ENCODE measurements around the gene UVRAG. TPM values are rescaled to one million over a fixed set of nuclear protein-coding genes. Genes with fewer than 3 reads are reported as not detected.

Gene UVRAG
- total and polyA plus RNA-seq, 9 donors = 10.1 to 26.7 (median 19.2) TPM

GRCh38 chr11:75894036-75894585 is 79.1 kb downstream of the UVRAG start:
- no peak for DNase-seq
- intact Hi-C loops (cut with DNase I) = loop anchor here (5.0 to 10.0 kb wide), 2 partner anchors 421 to 558 kb away; no protein-coding TSS in a partner anchor
- no peaks in the 10 kb centered on the region for H3K4me1 ChIP-seq (ENCODE audit: insufficient read depth)
- no peaks in the 10 kb centered on the region for H3K27me3 ChIP-seq
- whole genome bisulfite sequencing, 3 donors = 74 to 80% (median 78%) methylated on average over 3 of the region's 3 CpGs
- TF ChIP-seq POLR2A (IDR thresholded peaks at IDR 0.05) = no peak
- no peak for TF ChIP-seq CTCF (IDR thresholded peaks at IDR 0.05)
- no peak for TF ChIP-seq EP300 (IDR thresholded peaks at IDR 0.05)
- no peak overlapping the region for H3K27ac ChIP-seq
- no peaks in the 10 kb centered on the region for H3K36me3 ChIP-seq
- no peak overlapping the region for H3K4me3 ChIP-seq
- no peaks in the 10 kb centered on the region for H3K9me3 ChIP-seq

- DNase-seq = no peak
- Histone ChIP-seq H3K4me1 (ENCODE audit: insufficient read depth) (peaks cover 2% of the 10 kb centered on the region), H3K36me3 (no peaks in the 10 kb centered on the region), H3K27me3 (no peaks in the 10 kb centered on the region), H3K9me3 (no peaks in the 10 kb centered on the region), H3K27ac (no peak overlapping the region), H3K4me3 (no peak overlapping the region)
- intact Hi-C loops (cut with DNase I) = loop anchor here (2.0 to 10.0 kb wide), 4 partner anchors 255 to 420 kb away; no protein-coding TSS in a partner anchor
- WGBS, 3 donors = 22 to 24% (median 23%) methylated on average over 4 of the region's 4 CpGs
- TF ChIP-seq CTCF (IDR thresholded peaks at IDR 0.05) = peak; percentile 47 to 69 (median 52)
- TF ChIP-seq POLR2A (IDR thresholded peaks at IDR 0.05) = no peak
- no peak for TF ChIP-seq EP300 (IDR thresholded peaks at IDR 0.05)
Measured at GRCh38 chr11:75896843-75897419, 81.9 kb downstream of the UVRAG start.

- no peaks in the 10 kb centered on the region for H3K36me3 ChIP-seq
- intact Hi-C loops (cut with DNase I) = loop anchor here (5.0 to 10.0 kb wide), 3 partner anchors 253 to 418 kb away; no protein-coding TSS in a partner anchor
- TF ChIP-seq POLR2A (IDR thresholded peaks at IDR 0.05) (no peak), CTCF (IDR thresholded peaks at IDR 0.05) (no peak), EP300 (IDR thresholded peaks at IDR 0.05) (no peak)
Measured at GRCh38 chr11:75898871-75899270, 83.9 kb downstream of the UVRAG start.

GRCh38 chr11:75899806-75900205 is 84.8 kb downstream of the UVRAG start:
- H3K36me3 ChIP-seq = no peaks in the 10 kb centered on the region
- intact Hi-C loops (cut with DNase I) = loop anchor here (5.0 to 10.0 kb wide), 3 partner anchors 252 to 417 kb away; no protein-coding TSS in a partner anchor
- peaks cover 2% of the 10 kb centered on the region for H3K4me1 ChIP-seq (ENCODE audit: insufficient read depth)
- no peaks in the 10 kb centered on the region for H3K27me3 ChIP-seq
- H3K9me3 ChIP-seq = no peaks in the 10 kb centered on the region
- no peak overlapping the region for H3K4me3 ChIP-seq
- no peak overlapping the region for H3K27ac ChIP-seq
- no peak for DNase-seq
- TF ChIP-seq CTCF (IDR thresholded peaks at IDR 0.05) = no peak
- WGBS, 3 donors = 7 to 24% (median 9%) methylated on average over 2 of the region's 2 CpGs

More at GRCh38 chr11:75898871-75899270, 83.9 kb downstream of the UVRAG start:
- no peaks in the 10 kb centered on the region for H3K9me3 ChIP-seq
- WGBS, 3 donors = 95 to 96% (median 96%) methylated on average over 2 of the region's 2 CpGs
- H3K27me3 ChIP-seq = no peaks in the 10 kb centered on the region
- DNase-seq = no peak
- H3K4me3 ChIP-seq = no peak overlapping the region
- H3K4me1 ChIP-seq (ENCODE audit: insufficient read depth) = peaks cover 2% of the 10 kb centered on the region
- no peak overlapping the region for H3K27ac ChIP-seq

Measured in ovary (tissue), 9 donors.